NCI-H2029 treated with DMSO at 0.1 percent for 48 hours (cell line): ENCODE results near the gene PHF12.
"Not testable (repeated sequence)": the region's sequence is repeated elsewhere in the genome, so short reads cannot be mapped to it uniquely, and the experiment has no call there.

Experiments used
- DNase-seq: peaks from one replicate; lab custom pipeline; 2025; lab: John Stamatoyannopoulos, UW

PHF12 gene

GRCh38 chr17:28953444-28954118 lies 2.3 kb upstream of the PHF12 start:
- no peak for DNase-seq

DNA sequence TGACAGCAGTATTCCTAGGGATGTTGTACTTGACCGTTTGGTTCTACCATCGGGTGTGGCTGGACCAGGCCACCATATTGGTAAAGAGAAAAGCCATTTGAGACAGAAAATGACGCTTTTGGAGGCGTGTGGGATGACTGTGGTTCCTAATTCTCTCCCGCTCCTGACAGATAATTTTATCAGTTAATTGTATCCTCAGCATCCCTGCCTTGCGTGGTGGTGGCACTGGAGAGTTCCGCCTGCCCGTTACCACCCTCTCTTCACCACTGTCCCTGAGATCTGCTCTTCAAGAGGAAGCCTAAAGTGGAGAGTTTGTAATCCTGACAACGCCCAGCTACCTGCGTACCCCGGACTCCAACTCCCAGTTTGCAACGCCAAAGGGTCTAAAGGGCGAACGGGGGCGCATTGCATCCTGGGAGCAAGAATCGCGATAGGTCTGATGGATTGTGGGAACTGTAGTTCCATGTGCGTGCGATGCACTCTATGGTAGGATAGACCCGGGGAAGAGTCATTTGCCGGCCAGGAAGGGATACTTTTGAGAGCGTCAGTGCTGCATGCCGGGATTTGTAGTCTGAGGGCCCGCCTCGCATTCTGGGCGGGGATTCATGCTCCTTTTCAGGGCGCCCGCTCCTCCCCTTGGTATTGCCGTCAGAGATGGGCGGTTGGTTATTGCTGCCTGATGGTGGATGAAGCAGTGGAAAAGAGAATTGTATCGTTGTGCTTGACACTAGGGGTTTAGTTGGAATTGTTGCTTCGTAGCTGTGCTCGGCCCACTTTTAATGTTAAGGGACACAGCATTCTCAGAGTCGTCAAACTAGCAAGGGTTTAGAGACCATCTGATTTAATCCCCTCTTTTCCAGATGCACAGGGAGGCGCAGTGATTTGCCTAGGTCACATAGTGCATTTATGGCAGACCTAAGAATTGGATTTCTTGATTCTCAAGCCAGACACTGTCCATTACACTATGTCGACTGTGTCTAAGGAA lies 965 bp upstream of the PHF12 start:
- peak; percentile 96 for DNase-seq

GRCh38 chr17:28950752-28951427 lies 428 bp downstream of the PHF12 start:
- DNase-seq: no peak

DNA sequence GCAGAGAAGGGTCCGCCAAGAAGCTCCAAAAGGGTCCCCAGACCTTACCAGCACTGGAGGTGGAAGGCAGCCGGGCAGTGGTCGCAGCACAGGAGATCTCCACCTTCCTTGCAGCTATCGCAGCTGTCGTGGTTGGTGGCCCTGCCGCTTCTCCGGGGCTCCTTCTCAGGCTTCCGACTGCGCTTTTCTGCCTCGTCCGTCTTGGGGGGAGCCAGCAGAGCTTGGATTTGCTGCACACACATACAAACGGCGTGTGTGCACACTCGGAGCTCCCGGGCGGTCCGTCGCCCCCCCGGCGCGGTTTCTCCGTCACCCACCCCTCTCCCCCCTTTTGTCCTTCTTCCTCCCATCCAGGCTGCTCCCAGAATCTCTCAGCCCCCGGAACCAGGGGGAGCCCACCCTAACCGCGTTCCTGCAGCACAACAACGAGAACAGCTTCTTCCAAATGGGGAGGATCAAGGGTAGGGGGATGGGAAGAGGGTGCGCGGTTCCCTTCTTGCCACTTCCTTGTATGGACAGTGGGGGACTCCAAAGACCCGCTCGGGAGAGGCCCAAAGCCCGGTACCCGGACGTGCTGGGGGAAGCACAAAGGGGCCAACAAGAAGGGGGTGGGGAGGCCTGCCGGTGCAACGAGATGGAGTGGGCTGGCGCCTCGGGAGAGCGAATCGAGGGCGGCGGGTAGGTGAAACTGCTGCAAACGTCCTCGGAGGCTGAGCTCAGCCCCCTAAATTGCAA lies 1.1 kb downstream of the PHF12 start:
- no peak for DNase-seq

DNA sequence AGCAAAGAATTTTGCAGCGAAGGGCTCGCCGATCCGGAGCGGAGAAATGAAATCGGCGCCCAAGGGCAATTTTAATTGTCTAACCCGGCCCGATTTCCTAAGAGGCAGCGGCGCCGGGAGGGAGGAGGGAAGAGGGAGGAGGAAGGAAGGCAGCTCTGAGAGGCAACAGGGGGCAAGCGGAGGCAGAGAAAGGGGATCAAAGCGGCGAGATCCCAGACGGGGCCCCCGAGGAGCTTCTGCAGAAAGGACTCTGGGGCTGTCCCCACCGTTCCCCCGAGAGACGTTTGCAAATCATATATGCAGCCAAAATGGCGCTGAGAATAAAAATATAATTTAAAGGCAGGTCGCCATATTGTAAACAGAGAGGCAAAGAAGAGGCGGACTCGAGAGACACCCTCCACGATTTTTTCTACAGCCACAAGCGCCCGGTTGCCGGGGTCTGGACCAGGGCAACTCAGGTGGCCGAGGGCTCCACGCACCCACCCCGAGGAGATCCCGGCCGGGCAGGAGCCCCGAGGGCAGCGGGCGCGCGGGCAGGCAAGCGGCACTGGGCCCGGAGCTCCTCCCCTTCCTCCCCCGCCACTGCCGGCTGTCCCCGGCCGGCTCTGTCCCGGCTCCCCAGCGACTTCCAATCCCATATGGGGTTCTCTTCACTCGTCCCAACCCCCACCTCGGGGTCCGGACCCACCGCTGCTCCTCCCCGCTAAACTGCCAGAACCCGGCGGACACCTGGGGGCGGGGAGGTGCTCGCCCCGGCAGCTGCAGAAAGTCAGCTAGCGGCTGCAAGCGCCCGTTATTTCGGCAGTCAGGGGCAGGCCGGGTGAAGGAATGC lies 1.9 kb downstream of the PHF12 start:
- DNase-seq: peak; percentile 23

GRCh38 chr17:28948873-28949184 lies 2.5 kb downstream of the PHF12 start:
- DNase-seq: no peak

- DNase-seq: no peak
Measured at GRCh38 chr17:28948342-28948741, 3.0 kb downstream of the PHF12 start.

GRCh38 chr17:28947639-28948038 lies 3.7 kb downstream of the PHF12 start:
- DNase-seq: no peak

GRCh38 chr17:28946239-28946638 lies 5.1 kb downstream of the PHF12 start:
- no peak for DNase-seq

- no peak for DNase-seq
Measured at GRCh38 chr17:28944862-28945741, 6.2 kb downstream of the PHF12 start.

DNA sequence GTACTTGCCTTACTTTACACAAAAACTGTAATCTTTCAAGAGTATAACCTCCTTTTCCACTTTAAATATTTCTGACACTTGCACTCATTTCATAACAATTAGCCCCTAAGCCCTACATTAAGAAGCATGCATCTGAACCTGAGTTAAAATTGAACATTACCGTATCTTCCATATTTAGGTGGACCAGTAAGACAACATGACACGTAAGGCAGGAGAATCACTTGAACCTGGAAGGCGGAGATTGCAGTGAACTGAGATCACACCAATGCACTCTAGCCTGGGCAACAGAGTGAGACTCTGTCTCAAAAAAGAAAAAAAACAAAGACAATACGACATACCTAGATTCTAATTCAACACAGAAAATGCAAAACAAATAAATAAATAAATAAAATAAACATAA lies 7.0 kb downstream of the PHF12 start:
- no peak for DNase-seq

DNA sequence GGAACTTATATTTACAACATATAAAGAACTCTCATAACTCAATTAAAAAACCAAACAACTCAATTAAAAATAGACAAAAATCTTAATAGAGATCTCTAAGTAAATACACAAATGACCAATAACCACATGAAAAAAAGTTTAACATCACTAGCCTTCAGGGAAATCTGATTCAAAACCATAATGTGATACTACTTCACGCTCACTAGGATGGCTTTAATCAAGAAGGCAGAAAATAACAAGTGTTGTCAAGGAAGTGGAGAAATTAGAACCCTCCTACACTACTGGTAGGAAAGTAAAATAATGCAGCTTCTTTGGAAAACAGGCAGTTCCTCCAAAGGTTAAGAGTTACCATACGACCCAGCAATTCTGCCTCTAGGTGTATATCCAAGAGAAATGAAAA lies 8.4 kb downstream of the PHF12 start:
- no peak for DNase-seq

- no peak for DNase-seq
Measured at GRCh38 chr17:28941251-28941650, 10.1 kb downstream of the PHF12 start.

- DNase-seq: no peak
Measured at GRCh38 chr17:28940675-28941074, 10.6 kb downstream of the PHF12 start.

DNA sequence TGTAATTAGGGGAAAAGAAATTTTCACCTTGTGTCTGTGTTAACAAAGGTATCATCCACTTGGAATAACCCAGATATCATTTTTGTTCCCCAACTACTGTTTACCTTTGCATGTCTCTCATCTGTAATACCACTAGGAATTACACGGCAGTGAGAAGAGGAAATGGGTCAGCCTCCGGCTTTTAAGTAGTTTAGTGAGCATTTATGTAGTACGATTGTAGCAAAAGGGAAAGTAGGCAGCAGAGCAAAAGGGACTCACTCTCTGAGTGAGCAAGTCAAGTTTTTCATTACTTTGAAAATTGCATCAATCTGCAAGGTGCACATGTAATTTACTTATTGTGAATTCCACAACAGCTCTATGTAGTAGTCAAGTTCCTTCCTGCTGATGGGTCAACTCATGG lies 11.2 kb downstream of the PHF12 start:
- DNase-seq: no peak

- DNase-seq: no peak
Measured at GRCh38 chr17:28938552-28938951, 12.8 kb downstream of the PHF12 start.

DNA sequence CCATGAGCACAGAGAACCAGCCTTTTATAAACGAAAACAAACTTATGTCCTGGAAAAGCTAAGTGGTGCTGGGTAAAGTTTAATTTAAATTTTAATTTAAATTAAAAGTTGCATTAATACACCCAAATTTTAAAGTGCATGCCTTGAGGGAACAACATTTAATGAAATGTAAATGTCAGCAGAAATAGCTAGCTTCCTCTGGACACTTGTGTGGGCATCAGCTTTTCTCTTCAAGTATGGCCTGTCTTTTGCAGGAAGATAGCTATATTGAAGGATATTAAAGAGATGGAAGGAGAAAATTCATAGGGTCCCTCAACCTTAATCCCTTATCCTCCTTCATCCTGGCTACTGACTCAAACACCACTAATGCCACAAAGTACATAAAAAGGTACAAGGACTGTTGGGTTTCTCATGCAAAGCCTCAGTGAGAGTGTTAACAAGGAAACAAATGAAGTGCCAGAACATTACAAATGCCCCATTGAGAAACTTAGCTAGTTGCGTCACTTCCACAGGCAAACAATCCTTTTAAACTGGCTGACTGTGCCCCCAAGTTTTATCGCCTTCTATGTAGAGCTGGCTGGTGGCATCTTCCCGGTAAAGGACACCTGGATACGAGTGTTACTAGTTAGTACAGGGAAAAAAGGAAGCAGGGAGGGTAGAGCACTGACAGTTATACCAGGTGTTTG lies 14.1 kb downstream of the PHF12 start:
- DNase-seq: no peak

DNA sequence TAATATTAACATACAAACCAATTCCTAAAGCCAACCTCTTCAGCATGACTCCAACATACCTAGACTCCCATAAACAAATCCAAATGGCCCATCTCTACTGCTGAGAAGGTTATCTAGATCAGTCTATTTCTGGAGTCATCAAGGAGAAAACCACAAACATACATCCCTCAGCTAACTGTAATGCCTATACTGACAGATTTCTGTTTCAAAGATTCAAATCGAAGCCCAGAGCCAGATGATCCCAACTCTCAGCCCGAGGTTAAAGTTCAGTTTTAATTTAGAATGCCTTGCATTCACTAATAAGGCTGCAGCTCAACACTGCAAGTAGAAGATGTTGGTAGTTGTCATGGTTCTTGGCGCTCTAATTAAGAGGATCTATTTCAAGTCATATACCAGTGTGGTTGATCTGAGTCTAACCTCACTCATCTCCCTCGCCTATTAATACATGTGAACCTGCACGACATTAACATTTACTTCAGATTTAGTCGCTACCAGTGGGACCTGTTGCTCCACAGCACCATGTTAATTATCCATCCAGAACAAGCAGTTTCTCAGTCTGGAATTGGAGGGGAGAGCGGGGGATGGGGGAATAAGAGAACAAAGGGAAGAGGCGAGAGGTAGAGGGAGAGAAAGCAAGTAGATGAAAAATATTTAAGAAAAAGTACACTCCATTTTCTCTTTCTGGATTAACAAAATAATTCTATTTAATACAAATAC lies 15.4 kb downstream of the PHF12 start:
- DNase-seq: no peak

DNA sequence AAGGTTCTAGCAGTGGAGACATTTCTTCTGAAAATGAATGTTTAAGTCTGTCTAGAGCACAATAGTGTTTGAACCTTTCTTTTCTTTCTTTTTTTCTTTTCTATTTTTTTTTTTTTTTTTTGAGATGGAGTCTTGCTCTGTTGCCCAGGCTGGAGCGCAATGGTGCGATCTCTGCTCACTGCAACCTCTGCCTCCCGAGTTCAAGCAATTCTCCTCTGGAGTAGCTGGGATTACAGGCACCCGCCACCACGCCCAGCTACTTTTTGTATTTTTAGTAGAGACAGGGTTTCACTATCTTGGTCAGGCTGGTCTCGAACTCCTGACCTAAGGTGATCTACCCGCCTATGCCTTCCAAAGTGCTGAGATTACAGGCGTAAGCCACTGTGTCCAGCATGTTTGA lies 16.8 kb downstream of the PHF12 start:
- DNase-seq: not testable (repeated sequence)
